GM12801 (cell line): ENCODE results near the gene FAM227B.

Experiments
- CTCF ChIP-seq: IDR thresholded peaks from one replicate; pipeline ENCODE4 v1.5.1; 2011; ENCODE audit warnings: control low read depth; ENCODE audit not compliant: insufficient read length; ENCODE audit errors: extremely low read depth

Gene FAM227B

GRCh38 chr15:49501586-49501985 is 119.0 kb downstream of the FAM227B start:
- TF ChIP-seq CTCF: no peak

- TF ChIP-seq CTCF: no peak
Observed at GRCh38 chr15:49495993-49496753, 124.4 kb downstream of the FAM227B start.

- TF ChIP-seq CTCF: no peak
Observed at GRCh38 chr15:49494842-49495241, 125.8 kb downstream of the FAM227B start.

- no peak for TF ChIP-seq CTCF
Observed at GRCh38 chr15:49492830-49493229, 127.8 kb downstream of the FAM227B start.

- no peak for TF ChIP-seq CTCF
Observed at GRCh38 chr15:49492151-49492550, 128.5 kb downstream of the FAM227B start.

- TF ChIP-seq CTCF: no peak
Observed at GRCh38 chr15:49490966-49491365, 129.7 kb downstream of the FAM227B start.

GRCh38 chr15:49473031-49473430 is 147.6 kb downstream of the FAM227B start:
- no peak for TF ChIP-seq CTCF
